Liver (tissue), 3 donors: ENCODE measurements around the gene PREB.

Experiments used
- JUND ChIP-seq, 2 donors: IDR thresholded peaks; 2 replicates each; pipeline ENCODE4 v1.6.1; 2016; ENCODE audit warnings: antibody characterized with exemption in 2 of 2
- MAX ChIP-seq: IDR thresholded peaks from 2 replicates; pipeline ENCODE4 v1.6.1; 2016; ENCODE audit warnings: antibody characterized with exemption
- RAD21 ChIP-seq, 2 donors: IDR thresholded peaks; 2 replicates each; pipeline ENCODE4 v1.6.1; 2016; ENCODE audit warnings: antibody characterized with exemption in 2 of 2, mild to moderate bottlenecking in 2 of 2
- RXRA ChIP-seq, 2 donors: IDR thresholded peaks; 2 replicates each; pipeline ENCODE4 v1.6.1; 2017 to 2018; ENCODE audit warnings: antibody characterized with exemption in 2 of 2, mild to moderate bottlenecking in 1 of 2
- SP1 ChIP-seq: IDR thresholded peaks from 2 replicates; pipeline ENCODE4 v1.6.1; 2018; ENCODE audit warnings: antibody characterized with exemption, mild to moderate bottlenecking
- TAF1 ChIP-seq: conservative IDR thresholded peaks from 2 replicates; pipeline ENCODE4 v1.6.1; 2016; ENCODE audit warnings: antibody characterized with exemption, mild to moderate bottlenecking
- ZBTB33 ChIP-seq: IDR thresholded peaks from 2 replicates; pipeline ENCODE4 v1.6.1; 2016; ENCODE audit warnings: antibody characterized with exemption
- TF ChIP-seq, protein P1 (sequence below): fragments of 150-350 bp; IDR thresholded peaks from 2 replicates; pipeline ENCODE4 v1.5.1; 2017; ENCODE audit warnings: improper control_type of control experiment, low read depth, low read length; ENCODE audit not compliant: missing input control
- TF ChIP-seq, protein P2 (sequence below): IDR thresholded peaks from 2 replicates; pipeline ENCODE4 v1.6.1; 2016; ENCODE audit warnings: antibody characterized with exemption
- donor health status: healthy.
- donor health status: healthy.

- TF ChIP-seq, protein P1, sequence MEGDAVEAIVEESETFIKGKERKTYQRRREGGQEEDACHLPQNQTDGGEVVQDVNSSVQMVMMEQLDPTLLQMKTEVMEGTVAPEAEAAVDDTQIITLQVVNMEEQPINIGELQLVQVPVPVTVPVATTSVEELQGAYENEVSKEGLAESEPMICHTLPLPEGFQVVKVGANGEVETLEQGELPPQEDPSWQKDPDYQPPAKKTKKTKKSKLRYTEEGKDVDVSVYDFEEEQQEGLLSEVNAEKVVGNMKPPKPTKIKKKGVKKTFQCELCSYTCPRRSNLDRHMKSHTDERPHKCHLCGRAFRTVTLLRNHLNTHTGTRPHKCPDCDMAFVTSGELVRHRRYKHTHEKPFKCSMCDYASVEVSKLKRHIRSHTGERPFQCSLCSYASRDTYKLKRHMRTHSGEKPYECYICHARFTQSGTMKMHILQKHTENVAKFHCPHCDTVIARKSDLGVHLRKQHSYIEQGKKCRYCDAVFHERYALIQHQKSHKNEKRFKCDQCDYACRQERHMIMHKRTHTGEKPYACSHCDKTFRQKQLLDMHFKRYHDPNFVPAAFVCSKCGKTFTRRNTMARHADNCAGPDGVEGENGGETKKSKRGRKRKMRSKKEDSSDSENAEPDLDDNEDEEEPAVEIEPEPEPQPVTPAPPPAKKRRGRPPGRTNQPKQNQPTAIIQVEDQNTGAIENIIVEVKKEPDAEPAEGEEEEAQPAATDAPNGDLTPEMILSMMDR = no peak
- TF ChIP-seq ZBTB33 (no peak), RXRA (IDR thresholded peaks at IDR 0.05) (no peak), TAF1 (no peak), JUND (IDR thresholded peaks at IDR 0.05) (no peak), MAX (no peak), RAD21 (IDR thresholded peaks at IDR 0.05) (no peak), SP1 (no peak)
- TF ChIP-seq, protein P2, sequence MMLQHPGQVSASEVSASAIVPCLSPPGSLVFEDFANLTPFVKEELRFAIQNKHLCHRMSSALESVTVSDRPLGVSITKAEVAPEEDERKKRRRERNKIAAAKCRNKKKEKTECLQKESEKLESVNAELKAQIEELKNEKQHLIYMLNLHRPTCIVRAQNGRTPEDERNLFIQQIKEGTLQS = no peak
Observed at GRCh38 chr2:27115519-27115918, 18.9 kb downstream of the PREB start.
